GM12891 (cell line): ENCODE measurements around the gene SPINDOC.

Experiments
- PAX5 ChIP-seq: IDR thresholded peaks from 2 replicates; pipeline ENCODE4 v1.6.1; 2011; ENCODE audit warnings: low read length, moderate library complexity, mild to moderate bottlenecking; ENCODE audit not compliant: insufficient read depth, severe bottlenecking
- POLR2A ChIP-seq: IDR thresholded peaks from 2 replicates; pipeline ENCODE4 v1.6.1; 2011; ENCODE audit warnings: low read depth, low read length, control low read depth
- POLR2AphosphoS5 ChIP-seq: IDR thresholded peaks from 2 replicates; pipeline ENCODE4 v1.6.1; 2011; ENCODE audit warnings: low read depth, low read length, control low read depth
- POU2F2 ChIP-seq: IDR thresholded peaks from 2 replicates; pipeline ENCODE4 v1.6.1; 2011; ENCODE audit warnings: low read depth, mild to moderate bottlenecking, control low read depth, low read length, moderate library complexity
- SPI1 ChIP-seq: IDR thresholded peaks from 2 replicates; pipeline ENCODE4 v1.6.1; 2011; ENCODE audit warnings: low read depth, low read length, control low read depth
- TAF1 ChIP-seq: IDR thresholded peaks from 2 replicates; pipeline ENCODE4 v1.6.1; 2011; ENCODE audit warnings: low read depth, low read length, control low read depth

- TF ChIP-seq POLR2AphosphoS5 (no peak), SPI1 (no peak), POLR2A (no peak), TAF1 (no peak), PAX5 (no peak), POU2F2 (no peak)
Observed at GRCh38 chr11:63802637-63803414, 10.4 kb upstream of the SPINDOC start.
